ENCODE results near the gene PIK3R3. TPM values are rescaled to one million over a fixed set of nuclear protein-coding genes. Genes with fewer than 3 reads are reported as not detected.

Gene PIK3R3
- total and polyA plus RNA-seq, 8 donors, result 3.4 to 33.8 (median 12.4) TPM

GRCh38 chr1:46030074-46030870, 102.2 kb downstream of the PIK3R3 start:
- Histone ChIP-seq H3K36me3 (peaks cover 14 to 85% (median 68%) of the 10 kb centered on the region in 4 donors), H3K4me3 (no peak overlapping the region), H3K4me1 (peaks cover 0 to 8% (median 0%) of the 10 kb centered on the region in 4 donors), H3K9me3 (no peaks in the 10 kb centered on the region), H3K27ac (no peak overlapping the region), H3K27me3 (no peaks in the 10 kb centered on the region)
- TF ChIP-seq EP300 (IDR thresholded peaks at IDR 0.05), result no peak
- no peak for TF ChIP-seq POLR2AphosphoS5 (IDR thresholded peaks at IDR 0.05)
- TF ChIP-seq CTCF (IDR thresholded peaks at IDR 0.05), result no peak
- TF ChIP-seq POLR2A (IDR thresholded peaks at IDR 0.05), result no peak
- 92 to 97% (median 97%) methylated on average over 14 to 18 of the region's 18 CpGs for WGBS, 5 donors
- intact Hi-C loops (cut with DNase I; ENCODE audit: low total_unique reads), result no loop called here
- DNase-seq, result no peak

- TF ChIP-seq EP300 (IDR thresholded peaks at IDR 0.05), result no peak
- WGBS, 5 donors, result 93 to 98% (median 97%) methylated on average over 8 of the region's 8 CpGs
- intact Hi-C loops (cut with DNase I; ENCODE audit: low total_unique reads), result no loop called here
- H3K4me1 ChIP-seq, result peaks cover 0 to 8% (median 0%) of the 10 kb centered on the region in 4 donors
- peaks cover 20 to 88% (median 68%) of the 10 kb centered on the region in 4 donors for H3K36me3 ChIP-seq
- no peaks in the 10 kb centered on the region for H3K9me3 ChIP-seq
- H3K27ac ChIP-seq, result no peak overlapping the region
- H3K4me3 ChIP-seq, result no peak overlapping the region
- DNase-seq, result no peak
- H3K27me3 ChIP-seq, result no peaks in the 10 kb centered on the region
Observed at GRCh38 chr1:46027788-46028573, 104.4 kb downstream of the PIK3R3 start.

- intact Hi-C loops (cut with DNase I; ENCODE audit: low total_unique reads), result no loop called here
- Histone ChIP-seq H3K4me1 (peaks cover 0 to 8% (median 0%) of the 10 kb centered on the region in 4 donors), H3K36me3 (peaks cover 20 to 89% (median 70%) of the 10 kb centered on the region in 4 donors), H3K9me3 (no peaks in the 10 kb centered on the region), H3K27ac (no peak overlapping the region), H3K27me3 (no peaks in the 10 kb centered on the region), H3K4me3 (no peak overlapping the region)
- no peak for DNase-seq
- 86 to 92% (median 90%) methylated on average over 3 of the region's 3 CpGs for WGBS, 5 donors
- TF ChIP-seq POLR2AphosphoS5 (IDR thresholded peaks at IDR 0.05), result no peak
- no peak for TF ChIP-seq EP300 (IDR thresholded peaks at IDR 0.05)
Observed at GRCh38 chr1:46026531-46026930, 105.9 kb downstream of the PIK3R3 start.

- WGBS, 5 donors, result 93 to 100% (median 98%) methylated on average over 2 of the region's 2 CpGs
- Histone ChIP-seq H3K4me1 (peaks cover 0 to 2% (median 0%) of the 10 kb centered on the region in 4 donors), H3K4me3 (no peak overlapping the region), H3K36me3 (peaks cover 11 to 51% (median 35%) of the 10 kb centered on the region in 4 donors), H3K27me3 (no peaks in the 10 kb centered on the region), H3K27ac (no peak overlapping the region), H3K9me3 (no peaks in the 10 kb centered on the region)
- DNase-seq, result no peak
- TF ChIP-seq POLR2AphosphoS5 (IDR thresholded peaks at IDR 0.05) (no peak), EP300 (IDR thresholded peaks at IDR 0.05) (no peak), POLR2A (IDR thresholded peaks at IDR 0.05) (no peak), CTCF (IDR thresholded peaks at IDR 0.05) (no peak)
- intact Hi-C loops (cut with DNase I; ENCODE audit: low total_unique reads), result no loop called here
Observed at GRCh38 chr1:46021046-46021996, 111.1 kb downstream of the PIK3R3 start.

Measured in stomach (tissue), 9 donors.